Ovary (tissue), 10 donors: Measurements from ENCODE around the gene DUSP6. TPM values are rescaled to one million over a fixed set of nuclear protein-coding genes. Genes with fewer than 3 reads are reported as not detected.

ENCODE experiments used
- DNase-seq, 5 donors: peaks; one replicate each; pipeline ENCODE4 v3.0.0-alpha.2; 2019 to 2020
- H3K27ac ChIP-seq, 2 donors: fragments of 200-600 bp; one replicate each; pipeline versions ENCODE4 v1.5.1 to v1.8.0; 2019 to 2022
- H3K27me3 ChIP-seq: fragments of 200-600 bp; one replicate; pipeline ENCODE4 v1.8.0; 2022
- H3K36me3 ChIP-seq: fragments of 200-600 bp; sonication (generic); one replicate; pipeline ENCODE4 v1.5.1; 2019
- H3K4me1 ChIP-seq: one replicate; pipeline ENCODE4 v1.8.1; 2013; ENCODE audit warnings: mild to moderate bottlenecking, moderate library complexity; ENCODE audit not compliant: insufficient read depth
- H3K4me3 ChIP-seq: fragments of 200-600 bp; sonication (generic); one replicate; pipeline ENCODE4 v1.5.1; 2017
- H3K9me3 ChIP-seq, 2 donors: fragments of 200-600 bp in 1 of 2; sonication (generic) in 1 of 2; one replicate each; pipeline versions ENCODE4 v1.5.1 to v1.8.1; 2013 to 2019; ENCODE audit warnings: mild to moderate bottlenecking in 1 of 2, moderate library complexity in 1 of 2
- EP300 ChIP-seq: sonication (generic); formaldehyde crosslinking; IDR thresholded peaks from one replicate; pipeline ENCODE4 v1.6.1; 2017; ENCODE audit warnings: antibody characterized with exemption
- POLR2A ChIP-seq: fragments of 450-650 bp; IDR thresholded peaks from one replicate; pipeline ENCODE4 v1.6.1; 2017; ENCODE audit warnings: antibody characterized with exemption, mild to moderate bottlenecking, moderate library complexity
- WGBS, 3 donors: extraction: QIAGEN DNeasy Blood & Tissue Kit in 1 of 3; methylation state at CpG; one replicate each; pipeline versions ENCODE4 v1.1.5 to v1.1.7; 2013 to 2017; 5-methylcytosine and 5-hydroxymethylcytosine counted together
- intact Hi-C, 4 donors: fragments of 100-400 bp; cut with DNase I; formaldehyde crosslinking; loops; one replicate each; pipeline versions ENCODE4 v1.11.0 to v1.15.1; 2022 to 2023
- long read RNA-seq, 3 donors: library from polyadenylated mRNA in 2 of 3; unstranded in 2 of 3; transcript quantifications; one replicate each; pipeline ENCODE4 v2.0.0 and lab custom pipeline, GENCODE V29; 2021 to 2026
- polyA plus RNA-seq, 2 donors: library from polyadenylated mRNA; stranded (reverse); fragments of 200-250 nt in 1 of 2; fragments of 350-450 nt in 1 of 2; fragmentation: Illumina TruSeq in 1 of 2; extraction: RNeasy Lipid Tissue Mini Kit (QIAGEN cat#74804) in 1 of 2; gene quantifications; one replicate each; pipeline ENCODE4 v1.2.3, GENCODE V29; 2013 to 2014
- total RNA-seq, 7 donors: library from RNA; depleted of rRNA in 2 of 7; stranded (reverse); fragments of >200 nt in 2 of 7; fragmentation: NEBNext Ultra II Directional in 3 of 7; extraction: Animal tissue kit (Norgen Biotek cat#: 25700) in 3 of 7; gene quantifications; one replicate each; pipeline versions ENCODE4 v1.1.0 to v1.2.4, GENCODE V29; 2016 to 2023
- TF ChIP-seq, protein P1 (sequence below), 3 donors: fragments of 450-650 bp in 2 of 3; fragments of 200-600 bp in 1 of 3; IDR thresholded peaks; one replicate each; pipeline versions ENCODE4 v1.5.1 to v1.8.0; 2016 to 2022; ENCODE audit warnings: antibody characterized with exemption in 3 of 3, mild to moderate bottlenecking in 1 of 3
- donor health status: DM: no; HTN: no; CAD: no; lungs with moderate emphysema.
- donor health status: DM: no; HTN: no; CAD: no.
- donor health status: Bipolar disorder and iron deficiency.
- donor health status: DM: yes; HTN: yes; CAD: no.
- donor health status: DM: no; HTN: no; CAD: no.
- donor health status: DM: yes; HTN: yes; CAD: no.

Gene DUSP6, protein sequence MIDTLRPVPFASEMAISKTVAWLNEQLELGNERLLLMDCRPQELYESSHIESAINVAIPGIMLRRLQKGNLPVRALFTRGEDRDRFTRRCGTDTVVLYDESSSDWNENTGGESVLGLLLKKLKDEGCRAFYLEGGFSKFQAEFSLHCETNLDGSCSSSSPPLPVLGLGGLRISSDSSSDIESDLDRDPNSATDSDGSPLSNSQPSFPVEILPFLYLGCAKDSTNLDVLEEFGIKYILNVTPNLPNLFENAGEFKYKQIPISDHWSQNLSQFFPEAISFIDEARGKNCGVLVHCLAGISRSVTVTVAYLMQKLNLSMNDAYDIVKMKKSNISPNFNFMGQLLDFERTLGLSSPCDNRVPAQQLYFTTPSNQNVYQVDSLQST
- 10 to 100 TPM; 10.8 to 34.4 (median 20.1) TPM for total RNA-seq
- 10 to 100 TPM; 20.6 to 35.5 TPM for polyA plus RNA-seq
- long read RNA-seq, donor 1, full-length matches to known transcripts: 44 of 46 reads
- long read RNA-seq, donor 1, partial matches to known transcripts: 2 of 46 reads
- long read RNA-seq, donor 1, other reads (novel, unspliced or antisense): 0 of 46 reads
- long read RNA-seq, donor 2, full-length matches to known transcripts: 10 of 10 reads
- long read RNA-seq, donor 2, partial matches to known transcripts: 0 of 10 reads
- long read RNA-seq, donor 2, other reads (novel, unspliced or antisense): 0 of 10 reads
- long read RNA-seq, donor 3, full-length matches to known transcripts: 25 of 26 reads
- long read RNA-seq, donor 3, partial matches to known transcripts: 0 of 26 reads
- long read RNA-seq, donor 3, other reads (novel, unspliced or antisense): 1 of 26 reads

DNA sequence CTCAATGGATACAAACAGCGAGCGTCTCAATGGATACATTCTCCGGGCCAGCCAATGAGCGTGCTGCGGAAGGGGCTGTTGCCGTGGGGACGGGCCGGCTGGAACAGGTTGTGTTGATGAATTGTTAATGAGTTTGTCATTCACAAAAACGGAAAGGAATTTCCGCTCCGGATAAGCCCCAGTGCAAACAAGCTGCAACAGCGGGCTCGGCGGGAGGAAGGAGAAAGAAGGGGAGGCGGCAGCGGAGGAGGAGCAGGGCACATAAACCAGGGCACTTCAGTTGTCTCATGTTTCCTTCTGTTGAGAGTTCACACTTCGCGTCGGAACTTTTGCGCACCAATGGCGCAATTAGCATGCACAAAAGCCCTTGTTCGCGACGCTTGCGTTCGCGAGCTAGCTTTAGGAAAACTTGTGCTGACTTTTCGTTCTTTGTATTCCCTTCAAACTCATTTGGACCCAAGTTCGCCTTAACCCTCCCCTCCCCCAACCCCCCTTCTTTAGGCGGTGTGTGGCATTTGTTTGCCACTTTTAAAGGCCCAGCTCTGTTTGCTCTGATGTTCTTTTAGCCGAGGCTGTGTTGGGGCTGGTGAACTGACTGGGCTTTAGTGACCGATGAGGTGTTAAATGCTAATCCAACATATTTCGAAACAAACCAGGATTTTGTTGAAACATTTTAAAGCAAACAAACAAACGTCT is at the start of gene DUSP6:
DUSP6 (minus strand) TSS at position 10 of the 696 bp plus-strand sequence. CDS start 462 bp downstream, outside the sequence.
- Histone ChIP-seq H3K36me3 (no peaks in the 10 kb centered on the region), H3K4me1 (peaks cover 3% of the 10 kb centered on the region), H3K4me3 (peak within 1 kb of the TSS; percentile 71), H3K9me3 (no peaks in the 10 kb centered on the region), H3K27ac (peak within 1 kb of the TSS; percentile 41 to 47), H3K27me3 (no peaks in the 10 kb centered on the region)
- intact Hi-C loops: loop anchor here in 1 of 4 donors (5.0 kb wide), 1 partner anchor 370 kb away; no protein-coding TSS in a partner anchor
- TF ChIP-seq EP300: no peak
- peak; percentile 62 for TF ChIP-seq POLR2A
- TF ChIP-seq, protein P1, sequence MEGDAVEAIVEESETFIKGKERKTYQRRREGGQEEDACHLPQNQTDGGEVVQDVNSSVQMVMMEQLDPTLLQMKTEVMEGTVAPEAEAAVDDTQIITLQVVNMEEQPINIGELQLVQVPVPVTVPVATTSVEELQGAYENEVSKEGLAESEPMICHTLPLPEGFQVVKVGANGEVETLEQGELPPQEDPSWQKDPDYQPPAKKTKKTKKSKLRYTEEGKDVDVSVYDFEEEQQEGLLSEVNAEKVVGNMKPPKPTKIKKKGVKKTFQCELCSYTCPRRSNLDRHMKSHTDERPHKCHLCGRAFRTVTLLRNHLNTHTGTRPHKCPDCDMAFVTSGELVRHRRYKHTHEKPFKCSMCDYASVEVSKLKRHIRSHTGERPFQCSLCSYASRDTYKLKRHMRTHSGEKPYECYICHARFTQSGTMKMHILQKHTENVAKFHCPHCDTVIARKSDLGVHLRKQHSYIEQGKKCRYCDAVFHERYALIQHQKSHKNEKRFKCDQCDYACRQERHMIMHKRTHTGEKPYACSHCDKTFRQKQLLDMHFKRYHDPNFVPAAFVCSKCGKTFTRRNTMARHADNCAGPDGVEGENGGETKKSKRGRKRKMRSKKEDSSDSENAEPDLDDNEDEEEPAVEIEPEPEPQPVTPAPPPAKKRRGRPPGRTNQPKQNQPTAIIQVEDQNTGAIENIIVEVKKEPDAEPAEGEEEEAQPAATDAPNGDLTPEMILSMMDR (IDR thresholded peaks at IDR 0.05): no peak
- WGBS, 3 donors: 0 to 1% (median 0%) methylated on average over 34 of the region's 34 CpGs
- DNase-seq: peak; percentile 66 to 81 (median 76)

DNA sequence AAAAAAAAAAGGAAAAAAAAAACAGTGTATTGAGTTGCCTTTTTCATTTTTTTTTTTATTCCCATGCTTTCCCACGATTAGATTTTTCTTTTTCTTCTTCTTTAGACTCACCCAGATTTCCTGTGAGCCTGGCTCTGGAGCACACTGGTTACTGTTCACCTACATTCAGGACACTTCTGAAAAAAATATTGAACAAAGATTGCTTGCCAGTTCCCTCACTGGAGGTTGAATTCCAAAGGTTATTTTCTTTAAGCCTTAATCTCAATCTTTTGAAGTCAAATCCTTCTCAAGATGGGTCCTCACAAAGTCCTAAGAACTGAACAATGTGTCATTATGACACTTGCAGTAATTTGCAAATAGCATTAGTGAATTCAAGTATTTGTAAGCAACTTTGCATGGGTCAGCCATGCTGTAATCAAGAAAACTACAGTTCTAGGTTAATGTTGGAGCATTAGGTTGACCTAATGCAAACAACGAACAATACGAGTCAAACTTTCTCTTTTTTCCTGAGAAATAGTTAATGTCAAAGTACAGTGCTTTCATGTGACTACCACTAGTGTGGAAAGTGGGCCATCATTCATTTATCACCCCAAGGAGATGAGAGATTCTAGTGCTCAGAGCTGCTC is 49.2 kb upstream of the DUSP6 start:
- intact Hi-C loops: no loop called here

DNA sequence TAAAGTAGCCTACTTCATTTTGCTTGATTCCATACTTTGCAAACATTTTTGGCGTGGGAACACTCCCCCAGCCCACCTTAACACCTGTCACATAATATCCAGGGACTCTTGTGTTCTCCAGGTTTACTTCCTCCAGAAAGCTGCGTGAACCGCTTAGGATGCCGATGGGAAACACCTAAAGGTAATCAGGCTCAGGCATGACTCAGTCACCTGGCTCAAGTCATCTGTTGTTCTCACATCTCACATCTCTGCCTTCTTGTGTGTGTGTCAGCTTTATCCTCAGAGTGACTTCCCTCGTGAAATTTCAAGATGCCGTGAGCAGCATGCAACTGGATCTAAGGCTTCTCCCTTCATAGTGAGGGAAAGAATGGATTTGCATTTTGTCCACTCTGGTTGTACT is 48.1 kb upstream of the DUSP6 start:
- 96 to 99% (median 97%) methylated on average over 6 of the region's 6 CpGs for WGBS, 3 donors
- DNase-seq: no peak
- H3K9me3 ChIP-seq: no peaks in the 10 kb centered on the region
- H3K36me3 ChIP-seq: no peaks in the 10 kb centered on the region
- no peak overlapping the region for H3K4me3 ChIP-seq
- H3K27me3 ChIP-seq: no peaks in the 10 kb centered on the region
- H3K27ac ChIP-seq: no peak overlapping the region
- intact Hi-C loops: no loop called here
- TF ChIP-seq POLR2A (no peak), EP300 (no peak)
- no peaks in the 10 kb centered on the region for H3K4me1 ChIP-seq

More for the DNA sequence above, 49.2 kb upstream of the DUSP6 start:
- Histone ChIP-seq H3K4me3 (no peak overlapping the region), H3K9me3 (no peaks in the 10 kb centered on the region), H3K36me3 (no peaks in the 10 kb centered on the region), H3K4me1 (no peaks in the 10 kb centered on the region), H3K27ac (no peak overlapping the region), H3K27me3 (no peaks in the 10 kb centered on the region)
- no peak for DNase-seq
- TF ChIP-seq, protein P1 (IDR thresholded peaks at IDR 0.05): no peak
- TF ChIP-seq POLR2A: no peak
- no peak for TF ChIP-seq EP300
- 76 to 83% (median 81%) methylated on average over 3 of the region's 3 CpGs for WGBS, 3 donors

DNA sequence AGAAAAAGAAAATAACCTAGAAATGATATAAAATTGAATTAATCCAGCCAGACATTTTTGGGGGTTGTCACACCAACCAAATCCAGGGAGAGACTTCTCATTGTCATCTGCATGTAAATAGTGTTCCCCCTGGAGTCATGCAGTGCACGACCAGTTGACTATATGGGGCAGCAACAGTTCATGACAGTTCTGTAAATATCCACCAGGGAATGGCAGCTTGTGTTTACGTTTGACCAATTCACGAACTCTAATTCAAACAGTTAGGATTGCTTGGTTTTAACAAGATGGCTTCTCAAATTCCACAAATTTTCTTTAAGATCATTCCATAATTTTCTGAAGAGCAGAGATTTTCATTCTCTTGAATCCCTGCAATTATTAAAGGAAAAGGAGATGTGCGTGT is 43.4 kb upstream of the DUSP6 start:
- DNase-seq: no peak
- no peaks in the 10 kb centered on the region for H3K9me3 ChIP-seq
- WGBS, 3 donors: 90% methylated on average over 4 of the region's 4 CpGs

More for the DNA sequence above, 43.4 kb upstream of the DUSP6 start:
- Histone ChIP-seq H3K27me3 (no peaks in the 10 kb centered on the region), H3K4me1 (no peaks in the 10 kb centered on the region), H3K4me3 (no peak overlapping the region), H3K36me3 (no peaks in the 10 kb centered on the region), H3K27ac (no peak overlapping the region)
- intact Hi-C loops: no loop called here
- TF ChIP-seq EP300 (no peak), POLR2A (no peak)
- TF ChIP-seq, protein P1 (IDR thresholded peaks at IDR 0.05): no peak
